HG02798 (cell line): Measurements from ENCODE around the gene ZNF382.

Experiments used
- ATAC-seq: cut with Tn5 transposase; IDR thresholded peaks from one replicate; pipeline ENCODE4 v1.9.1; 2021; ENCODE audit warnings: mild to moderate bottlenecking; ENCODE audit not compliant: unreplicated experiment, poor library complexity

Gene ZNF382

GRCh38 chr19:36674201-36674600, 69.1 kb downstream of the ZNF382 start:
- no peak for ATAC-seq

DNA sequence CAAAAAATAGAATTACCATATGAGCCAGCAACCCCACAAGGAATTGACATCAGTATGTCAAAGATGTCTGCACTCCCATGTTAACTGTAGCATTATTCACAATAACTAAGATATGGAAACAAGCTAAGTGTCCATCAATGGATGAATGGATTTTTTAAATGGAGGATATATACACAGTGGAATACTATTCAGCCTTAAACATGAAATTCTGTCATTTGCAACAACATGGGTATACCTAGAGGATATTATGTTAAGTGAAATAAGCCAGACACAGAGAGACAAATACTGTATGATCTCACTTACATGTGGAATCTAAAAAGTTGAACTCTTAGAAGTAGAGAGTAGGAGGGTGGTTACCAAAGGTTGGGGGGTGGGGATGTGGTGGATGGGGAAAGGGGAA, 74.3 kb downstream of the ZNF382 start:
- no peak for ATAC-seq
